Effector CD4-positive, alpha-beta T cell (primary cell): ENCODE data around the gene MBOAT7.
"Not testable (repeated sequence)": the region's sequence is repeated elsewhere in the genome, so short reads cannot be mapped to it uniquely, and the experiment has no call there.

Experiments used
- DNase-seq: peaks from one replicate; pipeline ENCODE4 v3.0.0-alpha.2; 2020
- total RNA-seq: gene quantifications from one replicate; lab custom pipeline; 2026; lab: John Stamatoyannopoulos, UW

Gene MBOAT7
- total RNA-seq, result 33.8 reads per million, percentile 59 among the genes with 10 or more reads in this experiment

GRCh38 chr19:54189145-54189734 is at the start of gene MBOAT7:
Gene MBOAT7 (minus strand): TSS chr19:54189580. CDS start chr19:54188508, 1,072 bp downstream.
- DNase-seq, result no peak

GRCh38 chr19:54233941-54234340 is 44.6 kb upstream of the MBOAT7 start:
- no peak for DNase-seq

GRCh38 chr19:54231077-54231931 is 41.9 kb upstream of the MBOAT7 start:
- DNase-seq, result peak; percentile 85

GRCh38 chr19:54230031-54230430 is 40.7 kb upstream of the MBOAT7 start:
- no peak for DNase-seq

GRCh38 chr19:54229146-54229545 is 39.8 kb upstream of the MBOAT7 start:
- DNase-seq, result no peak

GRCh38 chr19:54224619-54225018 is 35.2 kb upstream of the MBOAT7 start:
- not testable (repeated sequence) for DNase-seq

GRCh38 chr19:54223937-54224281 is 34.5 kb upstream of the MBOAT7 start:
- DNase-seq, result not testable (repeated sequence)

GRCh38 chr19:54223277-54223936 is 34.0 kb upstream of the MBOAT7 start:
- DNase-seq, result not testable (repeated sequence)

- DNase-seq, result not testable (repeated sequence)
These were observed 33.3 kb upstream of the MBOAT7 start, which contains the start of gene LILRB3 for GRCh38 chr19:54222474-54223276. Gene LILRB3 (minus strand): TSS chr19:54223007. CDS start chr19:54222976, 31 bp downstream.

- DNase-seq, result not testable (repeated sequence)
These were observed 32.6 kb upstream of the MBOAT7 start for GRCh38 chr19:54221947-54222346.

- not testable (repeated sequence) for DNase-seq
These were observed 30.3 kb upstream of the MBOAT7 start for GRCh38 chr19:54219702-54220101.

- no peak for DNase-seq
These were observed 29.7 kb upstream of the MBOAT7 start for GRCh38 chr19:54218960-54219661.

GRCh38 chr19:54218259-54218658 is 28.9 kb upstream of the MBOAT7 start:
- DNase-seq, result no peak

- not testable (repeated sequence) for DNase-seq
These were observed 28.3 kb upstream of the MBOAT7 start for GRCh38 chr19:54217517-54218247.

GRCh38 chr19:54216869-54217268 is 27.5 kb upstream of the MBOAT7 start:
- DNase-seq, result no peak

- DNase-seq, result not testable (repeated sequence)
These were observed 25.4 kb upstream of the MBOAT7 start for GRCh38 chr19:54214734-54215133.

GRCh38 chr19:54214217-54214616 is 24.8 kb upstream of the MBOAT7 start:
- DNase-seq, result not testable (repeated sequence)

GRCh38 chr19:54211235-54211634 is 21.9 kb upstream of the MBOAT7 start:
- no peak for DNase-seq

- DNase-seq, result no peak
These were observed 20.6 kb upstream of the MBOAT7 start for GRCh38 chr19:54209811-54210494.

- no peak for DNase-seq
These were observed 19.9 kb upstream of the MBOAT7 start for GRCh38 chr19:54209058-54209810.
